GM12873 (cell line): ENCODE results near the gene ANP32B.
A peak's percentile ranks its signal among the peaks of the same experiment; 100 is the strongest.

Experiments used
- TF ChIP-seq, protein P1 (sequence below): IDR thresholded peaks from 2 replicates; pipeline ENCODE4 v1.5.1; 2012; ENCODE audit warnings: low read depth, mild to moderate bottlenecking, moderate library complexity, low read length, control low read depth; ENCODE audit not compliant: insufficient read depth; ENCODE audit errors: missing control alignments

The ANP32B gene

GRCh38 chr9:97940741-97941140, 42.4 kb upstream of the ANP32B start:
- TF ChIP-seq, protein P1, sequence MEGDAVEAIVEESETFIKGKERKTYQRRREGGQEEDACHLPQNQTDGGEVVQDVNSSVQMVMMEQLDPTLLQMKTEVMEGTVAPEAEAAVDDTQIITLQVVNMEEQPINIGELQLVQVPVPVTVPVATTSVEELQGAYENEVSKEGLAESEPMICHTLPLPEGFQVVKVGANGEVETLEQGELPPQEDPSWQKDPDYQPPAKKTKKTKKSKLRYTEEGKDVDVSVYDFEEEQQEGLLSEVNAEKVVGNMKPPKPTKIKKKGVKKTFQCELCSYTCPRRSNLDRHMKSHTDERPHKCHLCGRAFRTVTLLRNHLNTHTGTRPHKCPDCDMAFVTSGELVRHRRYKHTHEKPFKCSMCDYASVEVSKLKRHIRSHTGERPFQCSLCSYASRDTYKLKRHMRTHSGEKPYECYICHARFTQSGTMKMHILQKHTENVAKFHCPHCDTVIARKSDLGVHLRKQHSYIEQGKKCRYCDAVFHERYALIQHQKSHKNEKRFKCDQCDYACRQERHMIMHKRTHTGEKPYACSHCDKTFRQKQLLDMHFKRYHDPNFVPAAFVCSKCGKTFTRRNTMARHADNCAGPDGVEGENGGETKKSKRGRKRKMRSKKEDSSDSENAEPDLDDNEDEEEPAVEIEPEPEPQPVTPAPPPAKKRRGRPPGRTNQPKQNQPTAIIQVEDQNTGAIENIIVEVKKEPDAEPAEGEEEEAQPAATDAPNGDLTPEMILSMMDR: no peak

DNA sequence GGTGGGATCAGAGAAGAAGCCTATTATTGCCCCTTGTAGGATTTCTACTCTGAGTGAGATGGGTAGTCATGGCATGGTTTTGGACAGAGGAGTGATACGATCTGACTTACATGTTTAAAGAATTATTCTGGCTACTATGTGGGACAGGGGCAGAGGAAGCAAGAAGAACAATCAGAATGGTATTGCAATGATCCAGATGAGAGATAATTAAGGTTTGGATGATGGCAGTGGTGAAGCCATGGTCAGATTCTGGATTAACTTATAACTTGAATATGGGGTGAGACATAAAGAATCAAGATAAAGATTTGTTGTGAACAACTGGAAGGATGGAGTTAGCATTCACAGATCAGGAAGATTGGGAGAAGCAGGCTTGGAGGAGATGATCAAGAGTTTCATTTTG, 41.8 kb upstream of the ANP32B start:
- TF ChIP-seq, protein P1: no peak

- TF ChIP-seq, protein P1: no peak
Observed at GRCh38 chr9:97943308-97943855, 39.8 kb upstream of the ANP32B start.

- TF ChIP-seq, protein P1: no peak
Observed at GRCh38 chr9:97944612-97945011, 38.5 kb upstream of the ANP32B start.

DNA sequence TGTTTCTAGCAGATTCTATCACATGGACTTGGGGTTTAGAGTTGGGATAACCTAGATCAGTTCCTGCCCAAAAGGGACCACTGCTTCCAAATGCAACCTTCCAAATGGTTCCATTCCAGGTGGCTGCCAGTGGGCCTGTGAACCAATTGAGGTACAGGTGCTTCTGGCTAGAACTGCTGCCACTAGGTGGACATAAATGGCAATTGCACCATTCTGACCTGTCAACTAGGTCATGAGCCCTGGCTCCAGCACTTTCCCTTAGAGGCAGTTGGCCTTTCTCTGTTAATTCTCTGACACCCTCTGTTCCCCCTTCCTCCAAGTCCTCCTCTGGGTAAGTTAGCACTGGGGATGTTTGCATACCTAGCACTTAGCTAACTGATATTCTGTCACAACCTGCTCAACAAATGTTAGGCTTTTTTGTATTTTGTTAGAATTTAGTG, 28.6 kb upstream of the ANP32B start:
- TF ChIP-seq, protein P1: peak; percentile 91

DNA sequence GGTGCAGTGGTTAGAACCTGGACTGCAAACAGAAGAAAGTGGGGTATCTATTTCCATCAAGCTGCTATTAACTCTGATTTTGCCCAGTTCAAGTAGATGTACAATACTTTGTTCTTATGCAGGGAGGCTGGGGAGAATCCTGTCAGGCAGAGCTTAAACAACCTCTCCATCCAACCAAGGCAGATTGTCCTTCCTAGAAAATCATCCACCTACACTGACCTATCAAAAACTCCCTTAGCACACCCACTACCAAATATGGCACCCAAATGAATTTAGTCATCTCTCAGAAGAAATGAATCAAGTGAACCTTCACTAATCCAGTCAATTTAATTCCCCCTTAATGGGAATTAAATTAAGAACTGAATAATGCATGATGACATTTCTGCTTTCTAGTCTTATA, 26.8 kb upstream of the ANP32B start:
- TF ChIP-seq, protein P1: no peak

DNA sequence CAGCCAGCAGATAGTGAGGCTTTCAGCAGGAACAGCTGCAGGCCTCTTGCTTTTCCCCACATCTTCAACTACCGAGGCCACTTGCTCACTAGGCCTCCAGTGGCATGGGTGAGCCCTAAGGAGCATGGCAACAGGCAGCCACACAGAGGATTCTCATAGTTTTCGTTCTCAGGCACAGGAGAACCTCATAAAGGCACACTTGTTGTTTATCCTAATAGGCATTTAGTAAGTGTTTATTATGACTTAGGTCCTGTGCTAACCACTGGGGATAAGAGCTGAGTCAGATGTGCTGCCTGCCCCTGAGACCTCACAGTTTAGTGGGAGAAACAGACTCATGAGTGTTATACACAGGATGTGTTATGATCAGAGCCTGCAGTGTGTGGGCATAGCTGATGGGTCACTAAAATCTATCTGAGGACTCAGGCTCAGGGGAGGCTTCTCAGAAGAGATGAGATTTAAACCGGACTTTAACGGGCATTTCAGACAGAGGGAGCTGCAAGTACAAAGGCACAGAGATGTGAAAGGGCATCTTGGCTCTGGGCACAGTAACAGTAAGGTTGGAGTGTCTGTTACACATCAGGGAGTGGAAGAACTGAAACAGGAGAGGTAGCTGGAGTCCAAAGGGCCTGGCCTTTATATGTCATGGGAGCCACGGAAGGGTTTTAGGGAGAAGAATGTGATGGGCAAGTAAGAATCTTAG, 24.2 kb upstream of the ANP32B start:
- TF ChIP-seq, protein P1: no peak
